NAMALWA (cell line): ENCODE results near the gene NPAS2.

Source experiments
- DNase-seq: peaks from one replicate; pipeline ENCODE4 v3.0.0-alpha.2; 2015; ENCODE audit warnings: low spot score

Gene NPAS2

DNA sequence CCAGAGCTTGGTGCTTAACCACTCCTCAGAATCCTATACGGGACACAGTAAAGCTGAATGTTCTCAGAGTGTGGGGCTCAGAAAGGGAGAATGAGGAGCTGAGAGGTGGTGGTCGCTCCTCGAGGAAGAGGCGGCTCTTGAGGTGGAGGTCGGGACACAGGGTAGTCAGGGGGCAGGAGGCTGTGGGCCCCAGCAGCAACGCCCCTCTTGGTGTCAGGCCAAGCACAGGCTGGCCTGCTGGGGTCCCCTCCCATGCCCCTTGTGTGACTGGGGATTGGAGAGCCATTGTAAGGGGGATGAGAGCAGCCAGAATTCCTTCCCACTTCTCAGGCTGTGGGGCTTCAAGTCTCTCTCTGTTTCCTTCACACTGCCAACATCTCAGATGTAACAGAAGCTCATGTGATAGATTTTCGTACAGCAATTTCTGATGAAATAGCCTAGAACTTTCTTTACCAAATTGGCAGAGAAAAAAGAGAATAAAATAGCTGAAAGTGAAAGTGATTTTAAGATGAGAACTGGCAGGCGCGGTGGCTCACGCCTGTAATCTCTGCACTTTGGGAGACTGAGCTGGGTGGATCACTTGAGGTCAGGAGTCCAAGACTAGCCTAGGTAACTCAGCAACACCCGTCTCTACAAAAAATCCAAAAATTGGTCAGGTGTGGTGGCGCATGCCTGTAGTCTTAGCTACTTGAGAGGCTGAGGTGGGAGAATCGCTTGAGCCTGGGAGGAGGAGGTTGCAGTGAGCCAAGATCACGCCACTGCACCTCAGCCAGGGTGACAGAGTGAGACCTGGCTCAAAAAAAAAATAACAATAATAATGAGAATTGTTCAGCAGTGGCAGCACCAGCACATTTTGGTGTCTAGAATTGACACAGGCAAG, 121.1 kb downstream of the NPAS2 start:
- DNase-seq = no peak

GRCh38 chr2:100941646-100942240, 121.8 kb downstream of the NPAS2 start:
- no peak for DNase-seq

DNA sequence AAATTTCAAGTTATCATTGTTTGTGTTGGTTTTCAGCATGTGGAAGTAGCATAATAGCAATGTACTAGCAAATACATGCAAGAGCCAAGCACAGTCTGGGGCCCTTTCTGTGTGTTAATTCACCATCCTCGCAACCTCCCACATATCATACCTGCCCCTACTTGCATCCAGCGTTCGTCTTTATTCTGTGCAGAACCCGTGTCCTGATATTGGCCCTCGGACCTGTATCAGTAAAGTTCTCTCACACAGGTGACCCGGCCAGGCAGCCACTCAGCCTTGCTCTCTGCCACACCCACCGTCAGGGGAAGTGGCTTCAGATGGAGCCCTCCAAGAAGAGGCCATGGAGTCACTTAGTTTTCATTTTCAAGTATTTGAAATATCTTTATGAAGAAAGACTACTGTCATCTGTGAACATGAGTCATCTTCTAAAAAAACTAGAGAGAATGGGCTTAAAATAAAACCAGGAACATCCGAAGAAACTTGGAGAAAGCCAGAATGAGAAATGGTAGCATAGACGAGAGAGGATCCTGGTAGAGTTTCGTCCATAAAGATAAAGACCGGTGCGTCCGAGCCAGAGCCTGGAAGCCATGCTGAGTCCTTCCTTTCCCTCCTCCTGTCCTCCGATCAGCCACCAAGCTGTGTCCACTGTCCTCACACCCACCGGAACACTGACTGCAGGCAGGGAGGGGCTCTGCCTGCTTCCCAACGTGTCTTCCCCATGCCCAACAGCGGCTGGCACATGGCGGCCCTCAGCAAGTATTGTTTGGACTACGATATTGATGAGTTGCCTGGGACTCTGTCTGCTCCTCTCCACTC, 124.9 kb downstream of the NPAS2 start:
- DNase-seq = no peak

DNA sequence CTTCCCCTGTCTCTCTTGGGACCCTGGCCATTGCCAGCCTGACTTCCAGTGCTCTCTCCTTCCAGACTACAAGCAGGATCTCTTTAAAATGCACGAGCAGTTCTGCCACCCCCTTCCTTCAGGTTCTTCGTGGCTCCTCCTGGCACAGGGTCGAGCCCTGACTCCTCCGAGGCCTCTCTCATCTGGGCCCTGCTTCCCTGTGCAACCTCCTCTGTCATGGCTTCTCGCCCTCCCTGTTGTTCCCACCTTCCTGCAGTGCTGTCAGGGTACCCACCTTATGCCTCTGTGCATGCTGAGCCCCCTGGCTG, 125.4 kb downstream of the NPAS2 start:
- no peak for DNase-seq

- no peak for DNase-seq
Observed at GRCh38 chr2:100945930-100946607, 126.1 kb downstream of the NPAS2 start.

GRCh38 chr2:100948942-100949811, 129.2 kb downstream of the NPAS2 start:
- no peak for DNase-seq

- DNase-seq = no peak
Observed at GRCh38 chr2:100952512-100952911, 132.6 kb downstream of the NPAS2 start.

DNA sequence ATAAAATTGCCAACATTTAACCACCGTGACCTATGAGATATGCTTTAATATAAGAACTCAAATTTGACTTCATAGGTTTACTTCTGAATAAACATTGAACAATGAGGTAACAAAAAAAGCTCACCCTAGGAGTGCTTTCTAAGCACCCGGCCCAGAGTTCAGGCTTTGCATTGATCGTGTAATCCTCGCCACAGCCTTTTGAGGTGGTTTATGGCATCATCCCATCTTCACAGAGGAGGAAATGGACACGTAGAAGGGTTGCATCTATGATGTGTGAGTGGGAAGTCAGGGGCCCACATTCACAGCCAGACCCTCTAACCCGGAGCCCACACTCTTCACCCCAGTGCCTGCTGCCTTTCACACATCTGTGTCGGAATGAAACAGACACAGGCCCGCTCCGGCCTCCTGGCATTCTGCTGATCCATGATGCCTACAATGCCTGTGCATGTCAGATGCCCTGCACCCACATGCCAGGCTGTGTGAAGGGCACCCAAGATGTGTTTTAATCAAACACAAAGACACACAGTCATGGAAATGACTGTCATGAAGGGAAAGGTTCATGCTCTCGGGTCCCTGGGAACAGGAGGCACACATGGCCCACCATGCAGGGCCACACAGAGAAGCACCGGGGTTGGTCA, 133.6 kb downstream of the NPAS2 start:
- no peak for DNase-seq

DNA sequence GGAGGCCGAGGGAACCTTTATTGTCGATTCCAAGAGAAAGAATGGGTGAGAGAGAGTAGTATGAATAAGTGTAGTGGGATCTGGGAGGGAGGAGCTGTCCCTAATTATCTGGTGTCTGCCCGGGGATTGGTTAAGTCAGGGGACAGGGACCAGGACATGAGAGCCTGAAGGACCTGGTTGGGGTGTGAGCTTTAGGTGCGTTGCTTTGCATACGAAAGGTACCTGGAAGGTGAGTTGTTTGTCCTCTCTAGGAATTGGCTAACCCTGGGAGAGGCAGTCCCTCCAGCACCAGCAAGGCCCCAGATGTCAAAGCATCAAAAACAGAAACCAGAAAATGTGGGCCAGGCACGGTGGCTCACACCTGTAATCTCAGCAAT, 134.1 kb downstream of the NPAS2 start:
- DNase-seq = no peak

- DNase-seq = no peak
Observed at GRCh38 chr2:100955226-100955625, 135.3 kb downstream of the NPAS2 start.

- DNase-seq = no peak
Observed at GRCh38 chr2:100956081-100956480, 136.1 kb downstream of the NPAS2 start.

DNA sequence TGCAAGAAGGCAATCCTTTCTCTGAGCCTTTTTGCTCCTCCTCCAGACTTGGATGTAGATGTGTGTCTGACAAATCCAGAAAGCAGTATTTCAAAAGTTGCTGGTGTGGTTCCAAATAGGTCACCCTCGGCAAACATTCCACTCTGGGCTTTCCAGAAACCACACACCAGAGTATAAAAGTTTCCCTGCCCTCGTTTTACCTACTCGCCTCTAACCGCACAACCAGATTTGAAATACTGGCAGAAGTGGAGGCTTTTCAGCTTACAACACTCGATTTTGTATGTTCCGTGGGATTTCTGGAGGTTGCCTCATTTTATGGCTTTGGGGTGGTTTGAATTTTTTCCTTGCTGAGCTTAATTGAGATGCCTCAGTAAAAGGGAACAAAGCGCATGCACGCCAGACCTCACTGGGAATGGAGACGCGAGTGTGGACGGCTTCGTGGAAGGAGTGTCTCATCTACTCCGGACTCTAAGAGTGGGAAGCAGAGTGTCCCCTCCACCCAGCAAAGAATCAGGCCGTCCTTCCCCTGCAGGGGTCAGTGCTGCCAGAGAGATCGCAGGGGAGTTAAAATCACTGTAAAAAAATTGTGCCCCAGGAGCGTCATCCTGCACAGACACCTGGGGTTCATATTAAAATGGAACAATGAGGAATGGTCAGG, 138.2 kb downstream of the NPAS2 start:
- no peak for DNase-seq

DNA sequence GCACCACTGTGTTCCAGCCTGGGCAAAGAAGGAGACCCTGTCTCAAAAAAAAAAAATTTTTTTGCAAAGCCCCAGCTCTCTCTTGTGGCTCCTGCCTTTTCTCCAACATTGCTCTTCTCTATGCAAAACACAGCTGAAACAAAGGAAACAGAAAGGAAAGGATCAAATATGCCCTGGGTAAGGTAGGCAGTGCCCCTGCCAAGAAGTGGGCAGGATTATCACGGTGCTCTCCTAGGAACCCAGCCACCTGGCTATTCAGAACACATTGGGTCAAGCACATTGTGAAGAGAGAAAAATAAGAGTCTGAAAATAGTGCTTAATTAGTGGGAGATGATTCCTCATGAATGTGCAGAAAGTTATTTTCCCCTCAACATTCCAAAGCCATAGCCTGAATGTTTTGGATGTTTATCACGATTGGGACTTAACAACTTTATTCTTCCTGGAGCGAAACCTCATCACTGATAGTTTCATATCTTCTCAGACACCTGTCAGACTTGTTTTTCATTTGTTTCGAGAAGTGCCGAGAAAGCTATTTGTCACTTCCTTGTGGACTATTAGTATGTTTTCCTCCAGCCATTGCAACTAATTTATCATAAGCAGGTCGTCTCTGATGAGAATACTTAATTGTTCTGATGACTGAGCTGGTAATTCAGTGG, 139.4 kb downstream of the NPAS2 start:
- DNase-seq = no peak

DNA sequence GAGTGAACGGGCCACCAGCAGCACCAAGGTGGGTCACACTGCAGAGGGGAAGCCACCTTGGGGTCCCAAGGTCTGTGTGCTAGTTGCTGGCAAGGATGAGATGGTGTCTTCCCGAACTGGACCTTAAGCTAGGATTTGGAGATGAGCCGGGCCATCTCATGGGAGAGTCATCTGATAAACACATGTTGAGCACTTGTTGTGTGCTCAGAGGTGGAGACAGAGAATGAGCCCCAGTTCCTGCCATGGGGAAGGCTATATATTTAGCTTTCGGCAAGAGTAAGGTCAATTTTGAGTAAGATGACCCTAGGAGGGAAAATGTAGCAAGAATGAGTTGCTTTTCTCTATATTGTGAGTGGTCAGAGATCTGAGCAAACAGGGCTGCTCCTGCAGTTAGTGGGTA, 140.7 kb downstream of the NPAS2 start:
- DNase-seq = no peak

DNA sequence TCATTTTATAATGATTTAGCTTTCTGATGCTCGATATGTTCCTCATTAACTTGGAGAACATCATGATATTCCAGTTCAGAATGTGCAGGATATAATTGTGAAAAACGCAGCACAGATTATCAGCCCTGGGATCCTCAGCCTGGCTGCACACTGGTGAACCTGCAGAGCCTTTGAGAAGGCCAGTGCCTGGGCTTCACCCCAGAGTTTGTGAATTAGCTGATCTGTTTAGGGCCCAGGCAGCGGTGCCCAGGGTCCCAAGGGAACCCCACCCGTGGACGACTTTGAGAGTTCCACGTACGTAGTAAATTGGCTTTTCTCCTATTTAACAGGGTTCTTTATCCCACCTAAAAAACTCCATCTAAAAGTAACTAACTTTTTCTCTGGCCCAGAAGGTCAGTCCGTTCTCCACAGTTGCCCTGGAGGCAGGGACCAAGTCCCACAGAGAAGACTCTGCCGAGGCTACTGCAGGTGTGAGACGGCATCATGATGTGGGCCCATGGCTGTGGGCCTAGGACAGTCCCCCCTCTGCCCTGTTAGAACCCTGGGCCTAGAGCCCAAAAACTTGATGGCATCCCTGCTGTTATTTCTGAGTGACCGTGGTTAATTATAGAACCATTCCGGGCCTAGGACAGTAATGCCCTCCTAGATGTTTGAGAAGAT, 142.6 kb downstream of the NPAS2 start:
- no peak for DNase-seq

- no peak for DNase-seq
Observed at GRCh38 chr2:100963026-100963375, 143.1 kb downstream of the NPAS2 start.

- DNase-seq = no peak
Observed at GRCh38 chr2:100964222-100964621, 144.3 kb downstream of the NPAS2 start.

DNA sequence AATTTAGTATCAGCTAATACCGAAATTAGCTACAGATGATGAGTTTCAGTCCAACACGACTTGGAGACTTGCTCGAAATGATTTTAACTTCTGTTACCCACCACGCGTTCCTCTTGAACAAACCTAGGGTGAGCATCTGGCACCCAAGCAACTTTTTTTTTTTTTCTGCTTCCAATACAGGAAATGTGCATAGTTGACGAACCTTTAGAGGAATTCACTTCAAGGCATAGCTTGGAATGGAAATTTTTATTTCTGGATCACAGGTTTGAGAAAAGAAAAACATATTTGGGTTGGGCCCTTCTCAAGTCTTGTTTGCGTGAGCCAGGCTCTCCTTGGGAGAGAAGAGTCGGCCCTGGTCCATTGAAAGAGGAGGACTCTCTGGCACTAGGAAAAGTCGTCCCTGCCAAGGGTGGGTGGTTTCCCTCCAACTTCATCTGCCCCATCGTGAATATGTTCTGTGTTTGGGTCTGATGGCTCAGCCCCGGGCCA, 144.8 kb downstream of the NPAS2 start:
- no peak for DNase-seq

DNA sequence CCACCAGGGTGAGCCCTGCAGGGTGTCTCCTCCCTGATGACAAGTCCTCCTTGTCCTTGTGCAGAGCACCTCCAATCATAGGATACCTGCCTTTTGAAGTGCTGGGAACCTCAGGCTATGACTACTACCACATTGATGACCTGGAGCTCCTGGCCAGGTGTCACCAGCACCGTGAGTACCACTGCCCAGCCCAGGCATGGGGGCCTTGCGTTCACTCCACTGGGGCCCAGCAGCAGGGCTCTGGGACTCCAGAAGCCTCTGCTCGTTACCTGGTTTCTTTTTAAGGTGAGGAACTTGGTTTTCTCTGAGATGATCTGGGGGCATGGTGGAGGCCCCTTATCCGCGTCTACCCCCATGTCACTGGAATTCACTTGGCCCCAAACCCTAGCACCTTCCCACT, 145.7 kb downstream of the NPAS2 start:
- DNase-seq = no peak
